SJSA1 (cell line): ENCODE results near the gene RDH12. TPM values are rescaled to one million over a fixed set of nuclear protein-coding genes. Genes with fewer than 3 reads are reported as not detected.
A peak's percentile ranks its signal among the peaks of the same experiment; 100 is the strongest.
"Not testable (repeated sequence)": the region's sequence is repeated elsewhere in the genome, so short reads cannot be mapped to it uniquely, and the experiment has no call there.

Experiments
- DNase-seq, 2 experiments: peaks; one replicate each; pipeline ENCODE4 v3.0.0-alpha.2; 2015 to 2020; ENCODE audit warnings: low spot score in 2 of 2, low read depth in 1 of 2
- H3K27ac ChIP-seq: fragments of 250-450 bp; sonication (Bioruptor Pico); 2 replicates; pipeline ENCODE4 v1.5.1; 2020; ENCODE audit warnings: mild to moderate bottlenecking, moderate library complexity
- H3K27me3 ChIP-seq: fragments of 250-450 bp; sonication (Bioruptor Pico); replicated peaks from 2 replicates; pipeline ENCODE4 v1.5.1; 2020; ENCODE audit warnings: mild to moderate bottlenecking, moderate library complexity
- H3K36me3 ChIP-seq: fragments of 250-450 bp; sonication (Bioruptor Pico); 2 replicates; pipeline ENCODE4 v1.5.1; 2020; ENCODE audit warnings: mild to moderate bottlenecking
- H3K4me1 ChIP-seq: fragments of 250-450 bp; sonication (Bioruptor Pico); replicated peaks from 2 replicates; pipeline ENCODE4 v1.6.1; 2021; ENCODE audit warnings: mild to moderate bottlenecking
- H3K4me3 ChIP-seq: fragments of 250-450 bp; sonication (Bioruptor Pico); 2 replicates; pipeline ENCODE4 v1.5.1; 2020; ENCODE audit warnings: mild to moderate bottlenecking
- H3K9me3 ChIP-seq: fragments of 250-450 bp; sonication (Bioruptor Pico); replicated peaks from 2 replicates; pipeline ENCODE4 v1.5.1; 2020; ENCODE audit warnings: mild to moderate bottlenecking
- total RNA-seq: library from RNA; depleted of rRNA; stranded (reverse); fragments of >200 nt; shearing (Covaris generic); gene quantifications from 2 replicates; pipeline ENCODE4 v1.2.3, GENCODE V29; 2014; rRNA removed

RDH12 gene
- not detected in 2 replicates for total RNA-seq

DNA sequence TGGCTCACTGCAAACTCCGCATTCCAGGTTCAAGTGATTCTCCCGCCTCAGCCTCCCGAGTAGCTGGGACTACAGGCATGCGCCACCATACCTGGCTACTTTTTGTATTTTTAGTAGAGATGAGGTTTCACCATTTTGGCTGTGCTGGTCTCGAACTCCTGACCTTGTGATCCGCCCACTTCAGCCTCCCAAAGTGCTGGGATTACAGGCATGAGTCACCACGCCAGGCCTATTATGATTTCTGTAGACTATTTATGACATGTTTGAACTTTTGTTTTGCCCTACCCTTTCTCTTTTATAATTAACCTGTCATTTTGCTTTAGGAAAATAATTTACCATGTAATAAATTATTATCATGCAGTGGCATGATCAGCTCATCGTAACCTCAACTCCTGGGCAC is at the start of gene RDH12:
RDH12 (plus strand) TSS at position 395 of the 400 bp plus-strand sequence. CDS start 20,757 bp downstream, outside the sequence.
- not testable (repeated sequence) for H3K27ac ChIP-seq, DNase-seq

GRCh38 chr14:67652189-67652588 is 49.5 kb upstream of the RDH12 start:
- Histone ChIP-seq H3K27ac (no peak overlapping the region), H3K4me1 (no peaks in the 10 kb centered on the region)
- no peak for DNase-seq

More for the DNA sequence above, at the start of gene RDH12:
- H3K4me3 ChIP-seq, H3K9me3 ChIP-seq, H3K4me1 ChIP-seq, H3K27me3 ChIP-seq, H3K36me3 ChIP-seq: not testable (repeated sequence)

DNA sequence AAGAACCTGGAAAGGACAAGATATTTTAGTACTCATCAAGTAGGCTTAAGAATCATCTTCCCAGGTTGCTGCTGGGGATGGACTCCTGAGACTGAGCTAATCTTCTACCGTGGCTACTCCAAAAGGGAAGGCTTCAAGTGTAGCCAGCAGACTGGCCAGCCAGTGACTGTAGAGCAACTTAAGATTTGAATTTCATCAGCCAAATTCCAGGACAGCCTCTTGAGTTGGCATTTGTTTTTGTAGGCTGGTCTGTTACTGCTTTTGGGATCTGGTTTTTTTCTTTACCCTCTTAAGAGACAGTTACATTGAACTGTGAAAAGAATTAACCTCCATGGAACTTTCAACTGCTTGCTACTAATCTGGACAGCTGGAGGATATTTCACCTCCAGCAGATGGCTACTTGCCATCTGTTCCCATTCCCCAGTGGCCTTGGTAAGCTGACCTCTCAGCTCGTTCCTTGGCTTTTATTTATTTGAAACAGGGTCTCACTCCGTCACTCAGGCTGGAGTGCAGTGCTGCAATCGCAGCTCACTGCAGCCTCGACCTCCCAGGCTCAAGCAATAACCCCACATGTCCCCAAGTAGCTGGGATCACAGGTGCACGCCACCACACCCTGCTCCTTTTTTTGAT is 47.9 kb upstream of the RDH12 start:
- no peak overlapping the region for H3K4me3 ChIP-seq
- no peaks in the 10 kb centered on the region for H3K4me1 ChIP-seq
- H3K27ac ChIP-seq = no peak overlapping the region
- no peaks in the 10 kb centered on the region for H3K9me3 ChIP-seq
- H3K36me3 ChIP-seq = peaks cover 73% of the 10 kb centered on the region
- H3K27me3 ChIP-seq = no peaks in the 10 kb centered on the region
- no peak for DNase-seq

More at GRCh38 chr14:67652189-67652588, 49.5 kb upstream of the RDH12 start:
- no peak overlapping the region for H3K4me3 ChIP-seq
- no peaks in the 10 kb centered on the region for H3K9me3 ChIP-seq
- peaks cover 67% of the 10 kb centered on the region for H3K36me3 ChIP-seq
- H3K27me3 ChIP-seq = no peaks in the 10 kb centered on the region

- no peak overlapping the region for H3K27ac ChIP-seq
- no peaks in the 10 kb centered on the region for H3K9me3 ChIP-seq
- H3K27me3 ChIP-seq = no peaks in the 10 kb centered on the region
- peaks cover 13% of the 10 kb centered on the region for H3K36me3 ChIP-seq
- no peaks in the 10 kb centered on the region for H3K4me1 ChIP-seq
- no peak overlapping the region for H3K4me3 ChIP-seq
- no peak for DNase-seq
Observed at GRCh38 chr14:67663633-67664032, 38.1 kb upstream of the RDH12 start.

GRCh38 chr14:67665868-67666267 is 35.8 kb upstream of the RDH12 start:
- H3K4me1 ChIP-seq = no peaks in the 10 kb centered on the region
- H3K27ac ChIP-seq = no peak overlapping the region
- no peaks in the 10 kb centered on the region for H3K9me3 ChIP-seq
- DNase-seq = no peak
- H3K36me3 ChIP-seq = peaks cover 3% of the 10 kb centered on the region; the same call in 1 of the 2 replicates
- no peaks in the 10 kb centered on the region for H3K27me3 ChIP-seq
- no peak overlapping the region for H3K4me3 ChIP-seq

DNA sequence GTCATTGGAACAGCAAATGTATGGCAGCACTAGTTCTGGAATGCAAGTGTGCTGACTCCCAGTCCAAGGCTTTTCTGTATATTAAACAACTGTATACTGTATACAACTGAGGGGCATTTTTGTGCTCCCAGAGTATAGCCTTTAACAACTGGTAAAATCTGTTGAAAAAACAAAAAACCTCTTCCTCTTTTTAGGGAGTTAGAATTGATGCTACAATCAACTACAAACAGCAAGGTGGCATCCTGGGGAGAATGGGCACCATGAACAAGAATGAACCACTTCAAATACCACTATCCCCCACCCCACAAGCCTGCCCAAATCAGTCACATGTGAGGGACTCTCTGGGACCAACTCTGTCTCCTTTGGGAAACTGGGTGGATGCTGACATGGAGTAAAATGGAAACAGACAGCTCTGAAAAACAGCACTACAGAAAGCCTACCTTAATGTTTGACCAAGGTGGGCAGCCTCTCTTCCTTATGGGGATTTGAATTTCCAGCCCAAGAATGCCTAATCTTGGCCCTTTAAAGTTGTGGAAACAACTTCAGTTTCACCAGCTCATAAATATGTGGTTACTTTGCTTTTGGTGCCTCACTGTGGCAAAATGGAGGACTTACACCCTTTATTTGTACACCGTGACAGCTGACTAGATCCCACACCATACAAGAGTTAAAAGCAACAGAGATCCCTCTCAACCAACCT is 34.8 kb upstream of the RDH12 start:
- no peak overlapping the region for H3K27ac ChIP-seq

GRCh38 chr14:67668559-67668958 is 33.1 kb upstream of the RDH12 start:
- Histone ChIP-seq H3K27ac (no peak overlapping the region), H3K4me3 (no peak overlapping the region), H3K9me3 (no peaks in the 10 kb centered on the region), H3K27me3 (no peaks in the 10 kb centered on the region), H3K4me1 (peaks cover 8% of the 10 kb centered on the region), H3K36me3 (no peaks in the 10 kb centered on the region)
- no peak for DNase-seq

More for the DNA sequence above, 34.8 kb upstream of the RDH12 start:
- DNase-seq = peak in 1 of 2 experiments; percentile 23
- Histone ChIP-seq H3K4me3 (no peak overlapping the region), H3K27me3 (no peaks in the 10 kb centered on the region), H3K9me3 (no peaks in the 10 kb centered on the region), H3K36me3 (no peaks in the 10 kb centered on the region; the same call in 1 of the 2 replicates), H3K4me1 (no peaks in the 10 kb centered on the region)

GRCh38 chr14:67673451-67673850 is 28.2 kb upstream of the RDH12 start:
- H3K27ac ChIP-seq = no peak overlapping the region
- H3K36me3 ChIP-seq = peaks cover 25% of the 10 kb centered on the region
- peak overlapping the region; percentile 83 for H3K4me3 ChIP-seq
- H3K9me3 ChIP-seq = no peaks in the 10 kb centered on the region
- no peak for DNase-seq
- H3K4me1 ChIP-seq = peaks cover 16% of the 10 kb centered on the region
- H3K27me3 ChIP-seq = no peaks in the 10 kb centered on the region

DNA sequence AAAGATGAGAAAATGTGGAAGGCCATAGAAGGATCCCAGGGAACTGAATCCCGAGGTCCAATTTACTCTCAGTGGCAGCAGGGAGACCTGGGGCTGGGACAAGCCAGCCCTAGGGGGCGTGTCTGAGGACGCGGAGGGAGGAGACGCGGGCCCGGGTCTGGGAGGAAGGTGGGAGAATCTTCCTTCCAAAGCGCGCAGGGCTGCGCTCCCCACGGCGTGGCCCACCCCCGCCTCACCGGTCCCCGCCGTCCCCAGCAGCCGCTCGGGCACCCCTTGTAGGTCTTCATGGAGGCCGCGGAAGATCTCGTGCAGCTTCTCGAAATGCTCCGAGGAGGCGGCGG is 27.6 kb upstream of the RDH12 start:
- H3K36me3 ChIP-seq = peaks cover 26% of the 10 kb centered on the region
- peaks cover 16% of the 10 kb centered on the region for H3K4me1 ChIP-seq
- no peaks in the 10 kb centered on the region for H3K9me3 ChIP-seq
- peak overlapping the region; percentile 98 for H3K27ac ChIP-seq
- H3K4me3 ChIP-seq = peak overlapping the region; percentile 83
- DNase-seq = peak in 1 of 2 experiments; percentile 71
- H3K27me3 ChIP-seq = no peaks in the 10 kb centered on the region

GRCh38 chr14:67674480-67675218 is 27.0 kb upstream of the RDH12 start, which contains the start of gene VTI1B:
Gene VTI1B, minus strand, starts transcription at chr14:67674632. Its CDS starts 143 bp downstream, at chr14:67674489.
- no peaks in the 10 kb centered on the region for H3K27me3 ChIP-seq

GRCh38 chr14:67675219-67675582 is 26.5 kb upstream of the RDH12 start:
- Histone ChIP-seq H3K27ac (peak overlapping the region; percentile 98), H3K4me1 (peaks cover 16% of the 10 kb centered on the region), H3K36me3 (peaks cover 26% of the 10 kb centered on the region), H3K9me3 (no peaks in the 10 kb centered on the region), H3K27me3 (no peaks in the 10 kb centered on the region), H3K4me3 (peak overlapping the region; percentile 83)
- DNase-seq = no peak

More at GRCh38 chr14:67674480-67675218, 27.0 kb upstream of the RDH12 start, which contains the start of gene VTI1B:
- Histone ChIP-seq H3K4me3 (peak within 1 kb of the TSS; percentile 83), H3K36me3 (peaks cover 26% of the 10 kb centered on the region), H3K9me3 (no peaks in the 10 kb centered on the region), H3K27ac (peak within 1 kb of the TSS; percentile 98), H3K4me1 (peaks cover 16% of the 10 kb centered on the region)
- peak; percentile 76 to 96 for DNase-seq

DNA sequence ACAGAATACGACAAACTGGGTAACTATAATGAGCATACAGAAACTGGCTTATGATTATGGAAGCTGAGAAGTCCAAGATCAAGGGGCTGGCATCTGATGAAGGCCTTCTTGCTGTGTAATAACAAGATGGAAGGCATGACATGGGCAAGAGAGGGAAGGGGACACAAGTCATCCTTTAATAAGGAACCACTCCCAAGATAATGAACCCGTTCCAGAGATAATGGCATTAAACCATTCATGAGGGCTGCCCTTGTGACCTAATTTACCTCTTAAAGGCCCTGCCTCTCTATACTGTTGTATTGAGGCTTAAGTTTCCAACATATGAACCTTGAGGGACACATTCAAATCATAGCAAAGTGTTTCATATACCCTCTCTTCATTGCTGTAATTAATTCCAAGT is 22.7 kb upstream of the RDH12 start:
- DNase-seq = no peak
- Histone ChIP-seq H3K4me1 (peaks cover 4% of the 10 kb centered on the region), H3K36me3 (peaks cover 54% of the 10 kb centered on the region), H3K27me3 (no peaks in the 10 kb centered on the region), H3K4me3 (no peak overlapping the region), H3K27ac (no peak overlapping the region), H3K9me3 (no peaks in the 10 kb centered on the region)

GRCh38 chr14:67680121-67680602 is 21.5 kb upstream of the RDH12 start:
- H3K4me1 ChIP-seq = peaks cover 2% of the 10 kb centered on the region
- no peak overlapping the region for H3K4me3 ChIP-seq
- peaks cover 50% of the 10 kb centered on the region for H3K36me3 ChIP-seq
- DNase-seq = no peak
- no peaks in the 10 kb centered on the region for H3K27me3 ChIP-seq
- H3K9me3 ChIP-seq = no peaks in the 10 kb centered on the region
- H3K27ac ChIP-seq = no peak overlapping the region
